ENCODE results near the gene TARBP1.
"Not testable (repeated sequence)": the region's sequence is repeated elsewhere in the genome, so short reads cannot be mapped to it uniquely, and the experiment has no call there.

- TF ChIP-seq, protein P1, sequence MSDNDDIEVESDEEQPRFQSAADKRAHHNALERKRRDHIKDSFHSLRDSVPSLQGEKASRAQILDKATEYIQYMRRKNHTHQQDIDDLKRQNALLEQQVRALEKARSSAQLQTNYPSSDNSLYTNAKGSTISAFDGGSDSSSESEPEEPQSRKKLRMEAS (IDR thresholded peaks at IDR 0.05): not testable (repeated sequence)
- TF ChIP-seq RAD21 (CRISPR knock-in tag; IDR thresholded peaks at IDR 0.05); ZNF431 (CRISPR knock-in tag; IDR thresholded peaks at IDR 0.05; ENCODE audit: borderline replicate concordance, low read depth); FOXO1 (CRISPR knock-in tag; IDR thresholded peaks at IDR 0.05); EZH2 (conservative IDR thresholded peaks at IDR 0.05; ENCODE audit: low read depth, low read length); ZBTB7A (CRISPR knock-in tag; IDR thresholded peaks at IDR 0.05); ELK4 (CRISPR knock-in tag; IDR thresholded peaks at IDR 0.05; ENCODE audit: borderline replicate concordance); ZNF792 (CRISPR knock-in tag; IDR thresholded peaks at IDR 0.05); HDAC6 (IDR thresholded peaks at IDR 0.05; ENCODE audit: low read depth, low read length); RCOR2 (CRISPR knock-in tag; IDR thresholded peaks at IDR 0.05); ZNF605 (CRISPR knock-in tag; IDR thresholded peaks at IDR 0.05): not testable (repeated sequence)
These were observed 99.3 kb downstream of the TARBP1 start for GRCh38 chr1:234379591-234380109.
